Vagina (tissue), 2 donors: ENCODE measurements around the gene DNM1L.

ENCODE experiments used
- POLR2AphosphoS5 ChIP-seq, 2 donors: sonication (generic); formaldehyde crosslinking; IDR thresholded peaks; one replicate each; pipeline ENCODE4 v1.9.0; 2017; ENCODE audit warnings: antibody characterized with exemption in 2 of 2, mild to moderate bottlenecking in 2 of 2, low read depth in 1 of 2; ENCODE audit not compliant: insufficient read depth in 1 of 2
- TF ChIP-seq, protein P1 (sequence below), 3 experiments: fragments of 450-650 bp in 2 of 3; fragments of 200-600 bp in 1 of 3; sonication (generic) in 1 of 3; IDR thresholded peaks; one replicate each; pipeline ENCODE4 v1.5.1; 2017 to 2019; ENCODE audit warnings: antibody characterized with exemption in 3 of 3, mild to moderate bottlenecking in 2 of 3, moderate library complexity in 2 of 3

GRCh38 chr12:32777159-32777558 lies 98.1 kb downstream of the DNM1L start:
- TF ChIP-seq, protein P1, sequence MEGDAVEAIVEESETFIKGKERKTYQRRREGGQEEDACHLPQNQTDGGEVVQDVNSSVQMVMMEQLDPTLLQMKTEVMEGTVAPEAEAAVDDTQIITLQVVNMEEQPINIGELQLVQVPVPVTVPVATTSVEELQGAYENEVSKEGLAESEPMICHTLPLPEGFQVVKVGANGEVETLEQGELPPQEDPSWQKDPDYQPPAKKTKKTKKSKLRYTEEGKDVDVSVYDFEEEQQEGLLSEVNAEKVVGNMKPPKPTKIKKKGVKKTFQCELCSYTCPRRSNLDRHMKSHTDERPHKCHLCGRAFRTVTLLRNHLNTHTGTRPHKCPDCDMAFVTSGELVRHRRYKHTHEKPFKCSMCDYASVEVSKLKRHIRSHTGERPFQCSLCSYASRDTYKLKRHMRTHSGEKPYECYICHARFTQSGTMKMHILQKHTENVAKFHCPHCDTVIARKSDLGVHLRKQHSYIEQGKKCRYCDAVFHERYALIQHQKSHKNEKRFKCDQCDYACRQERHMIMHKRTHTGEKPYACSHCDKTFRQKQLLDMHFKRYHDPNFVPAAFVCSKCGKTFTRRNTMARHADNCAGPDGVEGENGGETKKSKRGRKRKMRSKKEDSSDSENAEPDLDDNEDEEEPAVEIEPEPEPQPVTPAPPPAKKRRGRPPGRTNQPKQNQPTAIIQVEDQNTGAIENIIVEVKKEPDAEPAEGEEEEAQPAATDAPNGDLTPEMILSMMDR (IDR thresholded peaks at IDR 0.05) = no peak
- TF ChIP-seq POLR2AphosphoS5 (IDR thresholded peaks at IDR 0.05; ENCODE audit: insufficient read depth in 1 of 2, low read depth in 1 of 2) = no peak
